ENCODE data around the gene EFNA4.

EFNA4 gene

GRCh38 chr1:155069551-155070157 is 6.1 kb downstream of the EFNA4 start (continued):
- TF ChIP-seq HIC1 (tag by site-specific recombination; IDR thresholded peaks at IDR 0.05) (peak; percentile 78), SP2 (tag by site-specific recombination; IDR thresholded peaks at IDR 0.05) (peak; percentile 50), SP3 (tag by site-specific recombination; IDR thresholded peaks at IDR 0.05) (peak; percentile 42), SALL2 (tag by site-specific recombination; IDR thresholded peaks at IDR 0.05; ENCODE audit: borderline replicate concordance) (no peak), SP7 (tag by site-specific recombination; IDR thresholded peaks at IDR 0.05) (peak; percentile 48; the same call in 1 of the 2 replicates), ZNF423 (tag by site-specific recombination; IDR thresholded peaks at IDR 0.05) (no peak), ZNF501 (tag by site-specific recombination; IDR thresholded peaks at IDR 0.05) (no peak), ZNF692 (tag by site-specific recombination; IDR thresholded peaks at IDR 0.05) (0 out of 2 replicates have a peak, but pooled peaks have one; percentile 28), ZFHX2 (tag by site-specific recombination; conservative IDR thresholded peaks at IDR 0.05) (peak; percentile 85)

- H3K4me3 ChIP-seq (ENCODE audit: low read depth, low read length): no peak overlapping the region
- peaks cover 4% of the 10 kb centered on the region; the same call in 1 of the 2 replicates for H3K4me1 ChIP-seq (ENCODE audit: control insufficient read depth, insufficient read depth, low read length)
- POLR2A ChIA-PET: interaction anchor here (0.6 kb wide), 1 partner anchor 11 kb away, joined by 3 read pairs; no protein-coding TSS in a partner anchor
- no peak overlapping the region; the same call in 1 of the 2 replicates for H3K27ac ChIP-seq (ENCODE audit: extremely low read depth, low read depth, low read length)
- no peak for TF ChIP-seq ZNF223 (tag by site-specific recombination; IDR thresholded peaks at IDR 0.05)
- TF ChIP-seq ZNF37A (tag by site-specific recombination; IDR thresholded peaks at IDR 0.05): peak; percentile 37; the same call in 1 of the 2 replicates
- TF ChIP-seq GLIS2 (tag by site-specific recombination; IDR thresholded peaks at IDR 0.05): peak; percentile 3; the same call in 1 of the 2 replicates
- TF ChIP-seq KLF10 (tag by site-specific recombination; IDR thresholded peaks at IDR 0.05): 0 out of 2 replicates have a peak, but pooled peaks have one; percentile 6
- TF ChIP-seq GLIS1 (tag by site-specific recombination; IDR thresholded peaks at IDR 0.05): 0 out of 2 replicates have a peak, but pooled peaks have one; percentile 3
- TF ChIP-seq TCF7L2 (IDR thresholded peaks at IDR 0.05; ENCODE audit: borderline replicate concordance, low read depth, low read length): peak; percentile 8; the same call in 1 of the 2 replicates
- CTCF ChIA-PET: interaction anchor here (0.7 to 8.0 kb wide), 6 partner anchors 9 to 103 kb away, joined by 3 to 66 read pairs (median 6); partner anchors contain the start of genes EFNA3 and KRTCAP2
- peaks cover 0 to 5% of the 10 kb centered on the region in 2 experiments; a peak in 1 of 3 replicates for H3K36me3 ChIP-seq (ENCODE audit: control insufficient read depth in 2 of 2, insufficient read depth in 1 of 2, low read length in 2 of 2)
- H3K9me3 ChIP-seq (ENCODE audit: control insufficient read depth, insufficient read depth, low read depth, low read length): no peaks in the 10 kb centered on the region
Measured at GRCh38 chr1:155070158-155070621, 6.7 kb downstream of the EFNA4 start.

- H3K36me3 ChIP-seq (ENCODE audit: control insufficient read depth in 2 of 2, insufficient read depth in 1 of 2, low read length in 2 of 2): peaks cover 0 to 5% of the 10 kb centered on the region in 2 experiments; a peak in 1 of 3 replicates
- H3K4me1 ChIP-seq (ENCODE audit: control insufficient read depth, insufficient read depth, low read length): peaks cover 5% of the 10 kb centered on the region; the same call in 1 of the 2 replicates
- H3K9me3 ChIP-seq (ENCODE audit: control insufficient read depth, insufficient read depth, low read depth, low read length): no peaks in the 10 kb centered on the region
- ChIA-PET CTCF (interaction anchor here (0.7 to 8.0 kb wide), 4 partner anchors 10 to 102 kb away, joined by 3 to 66 read pairs (median 8); partner anchors contain the start of gene KRTCAP2), POLR2A (interaction anchor here (0.6 kb wide), 1 partner anchor 10 kb away, joined by 3 read pairs; no protein-coding TSS in a partner anchor)
- H3K27ac ChIP-seq (ENCODE audit: extremely low read depth, low read depth, low read length): no peak overlapping the region; the same call in 1 of the 2 replicates
- H3K4me3 ChIP-seq (ENCODE audit: low read depth, low read length): peak overlapping the region; percentile 0; the same call in 1 of the 2 replicates
- peak; percentile 79 for TF ChIP-seq SP3 (tag by site-specific recombination; IDR thresholded peaks at IDR 0.05)
- TF ChIP-seq MZF1 (tag by site-specific recombination; IDR thresholded peaks at IDR 0.05; ENCODE audit: borderline replicate concordance): no peak
- TF ChIP-seq BCL11A (tag by site-specific recombination; IDR thresholded peaks at IDR 0.05; ENCODE audit: low read depth): no peak
- no peak for TF ChIP-seq ZNF785 (tag by site-specific recombination; IDR thresholded peaks at IDR 0.05)
- TF ChIP-seq ZNF704 (tag by site-specific recombination; IDR thresholded peaks at IDR 0.05): no peak
- TF ChIP-seq ZNF600 (tag by site-specific recombination; IDR thresholded peaks at IDR 0.05): 0 out of 2 replicates have a peak, but pooled peaks have one; percentile 7
- no peak for TF ChIP-seq HOXA7 (CRISPR knock-in tag; IDR thresholded peaks at IDR 0.05; ENCODE audit: borderline replicate concordance)
- TF ChIP-seq KLF7 (tag by site-specific recombination; IDR thresholded peaks at IDR 0.05; ENCODE audit: borderline replicate concordance): peak; percentile 25; the same call in 1 of the 2 replicates
- TF ChIP-seq ZFP41 (tag by site-specific recombination; IDR thresholded peaks at IDR 0.05; ENCODE audit: borderline replicate concordance): no peak
- peak; percentile 51; the same call in 1 of the 2 replicates for TF ChIP-seq ZBTB17 (tag by site-specific recombination; IDR thresholded peaks at IDR 0.05)
- TF ChIP-seq KLF16 (tag by site-specific recombination; IDR thresholded peaks at IDR 0.05): 0 out of 2 replicates have a peak, but pooled peaks have one; percentile 24
- TF ChIP-seq ZNF354C (tag by site-specific recombination; IDR thresholded peaks at IDR 0.05; ENCODE audit: borderline replicate concordance, low read depth): no peak
- TF ChIP-seq ZNF121 (tag by site-specific recombination; IDR thresholded peaks at IDR 0.05): peak; percentile 81
Measured at GRCh38 chr1:155070721-155071569, 7.4 kb downstream of the EFNA4 start.
